Natural killer cell (primary cell): ENCODE results near the gene NFILZ. TPM values are rescaled to one million over a fixed set of nuclear protein-coding genes. Genes with fewer than 3 reads are reported as not detected.

Source experiments
- ATAC-seq, 3 donors: fragments of 150-1000 bp in 2 of 3; fragments of 200-7000 bp in 1 of 3; cut with Tn5 transposase; 1 replicate in 1 of 3; 2 replicates in 2 of 3; pipeline ENCODE4 v1.10.0; 2021; ENCODE audit warnings: mild to moderate bottlenecking in 2 of 3, moderate library complexity in 2 of 3
- DNase-seq, 2 donors: peaks; one replicate each; pipeline versions ENCODE4 v3.0.0 to v3.0.0-alpha.2; 2013 to 2021; ENCODE audit warnings: mixed read lengths in 1 of 2
- H3K27ac ChIP-seq: one replicate; pipeline ENCODE4 v1.5.1; 2013; ENCODE audit warnings: mild to moderate bottlenecking, low read length
- H3K27me3 ChIP-seq: one replicate; pipeline ENCODE4 v1.6.1; 2013; ENCODE audit warnings: low read length; ENCODE audit not compliant: control insufficient read depth, insufficient read depth
- H3K36me3 ChIP-seq: one replicate; pipeline ENCODE4 v1.6.1; 2013; ENCODE audit warnings: low read length; ENCODE audit not compliant: control insufficient read depth, insufficient read depth
- H3K4me1 ChIP-seq: one replicate; pipeline ENCODE4 v1.6.1; 2013; ENCODE audit warnings: low read length; ENCODE audit not compliant: control insufficient read depth, insufficient read depth
- H3K4me3 ChIP-seq: one replicate; pipeline ENCODE4 v1.5.1; 2013; ENCODE audit warnings: low read length
- H3K9me3 ChIP-seq: one replicate; pipeline ENCODE4 v1.6.1; 2013; ENCODE audit warnings: low read length; ENCODE audit not compliant: control insufficient read depth, insufficient read depth
- H3K27ac Mint-ChIP-seq, 2 donors: one replicate each; pipeline ENCODE4 v1.8.0; 2022; ENCODE audit warnings: mild to moderate bottlenecking in 2 of 2, mixed read lengths in 2 of 2, moderate library complexity in 1 of 2
- H3K27me3 Mint-ChIP-seq, 2 donors: one replicate each; pipeline ENCODE4 v1.8.0; 2022; ENCODE audit warnings: low read depth in 2 of 2, mixed read lengths in 2 of 2
- H3K36me3 Mint-ChIP-seq: one replicate; pipeline ENCODE4 v1.8.0; 2022; ENCODE audit warnings: mixed read lengths
- H3K4me1 Mint-ChIP-seq, 2 donors: one replicate each; pipeline ENCODE4 v1.8.0; 2022; ENCODE audit warnings: mixed read lengths in 2 of 2
- H3K4me3 Mint-ChIP-seq: one replicate; pipeline ENCODE4 v1.8.0; 2022; ENCODE audit warnings: mild to moderate bottlenecking, moderate library complexity, mixed read lengths
- H3K9me3 Mint-ChIP-seq, 2 donors: one replicate each; pipeline ENCODE4 v1.8.0; 2022; ENCODE audit warnings: mixed read lengths in 2 of 2
- CTCF ChIP-seq: fragments of 200-600 bp; IDR thresholded peaks from one replicate; pipeline ENCODE4 v1.8.0; 2022; ENCODE audit warnings: antibody characterized with exemption
- WGBS: methylation state at CpG from one replicate; pipeline ENCODE4 v1.1.7; 2013; ENCODE audit warnings: missing lambda C conversion rate; ENCODE audit not compliant: insufficient coverage; 5-methylcytosine and 5-hydroxymethylcytosine counted together
- intact Hi-C: fragments of 100-400 bp; cut with micrococcal nuclease; formaldehyde crosslinking; loops from one replicate; pipeline ENCODE4 v1.14.2; 2022
- total RNA-seq, 4 donors: library from RNA; stranded (reverse); fragments of 120-200 nt in 1 of 4; gene quantifications; one replicate each; pipeline versions ENCODE4 v1.2.3 to v1.2.4, GENCODE V29; 2013 to 2022

NFILZ gene
- total RNA-seq, 3 donors from 2014 or later (not counting 1 experiment from before 2014, with no cell fraction given), result not detected

DNA sequence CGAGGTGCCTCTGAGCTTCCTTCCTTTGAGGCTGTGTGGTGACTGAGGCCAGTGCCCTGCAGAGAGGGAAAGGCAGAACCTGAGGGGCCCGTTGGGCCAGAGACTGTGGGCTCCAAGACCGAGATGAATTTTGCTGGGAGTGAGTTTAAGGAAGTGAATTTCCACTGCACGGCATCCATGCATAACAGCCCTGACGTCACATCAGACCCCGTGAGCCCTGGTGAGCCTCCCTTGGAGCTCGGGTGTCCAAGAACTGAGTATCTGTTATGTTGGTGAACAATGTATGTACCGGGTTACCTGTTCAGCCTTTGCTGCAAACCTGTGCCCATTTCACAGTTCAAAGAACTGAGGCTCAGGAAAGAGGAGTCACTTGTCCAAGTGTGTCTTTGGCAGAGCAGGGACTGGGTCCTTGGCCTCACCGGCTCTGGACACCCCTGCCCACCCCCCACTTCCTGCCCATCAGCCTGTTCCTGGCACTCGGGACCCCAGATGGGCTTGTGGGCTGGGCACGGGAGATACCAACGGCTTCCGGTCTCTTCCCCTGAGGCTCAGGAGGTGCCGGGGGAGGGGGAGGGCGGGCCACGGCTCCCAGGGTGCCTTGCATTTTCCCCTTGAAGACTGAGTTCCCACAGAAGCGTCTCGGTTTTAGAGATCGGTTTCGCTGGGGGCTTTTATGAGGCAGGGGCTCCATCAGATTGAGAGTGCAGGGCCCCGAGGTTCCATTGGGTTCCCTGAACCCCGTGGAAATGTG lies 33.7 kb downstream of the NFILZ start:
- H3K4me1 Mint-ChIP-seq, result peaks cover 56 to 73% of the 10 kb centered on the region in 2 donors
- 12% methylated on average over 22 of the region's 22 CpGs for WGBS

DNA sequence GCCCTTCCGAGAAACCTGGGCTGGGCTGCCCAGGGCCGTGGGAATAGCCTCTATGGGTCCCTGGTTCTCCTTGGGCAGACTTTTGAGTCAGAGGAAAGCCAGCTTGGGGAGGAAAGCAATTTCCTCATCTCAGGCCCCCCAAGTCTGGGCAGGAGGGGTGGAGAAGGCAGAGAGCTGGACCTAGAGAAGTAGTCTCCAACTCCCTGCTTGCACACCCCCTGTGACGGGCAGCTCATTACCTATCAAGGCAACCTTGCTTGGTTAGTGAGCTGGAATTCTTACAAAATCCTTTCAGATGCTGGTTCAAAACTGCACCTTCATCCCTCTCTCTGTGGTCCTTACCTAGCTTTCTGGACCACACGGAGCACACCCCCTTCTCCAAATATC lies 34.2 kb downstream of the NFILZ start:
- H3K27ac ChIP-seq, result peak overlapping the region; percentile 41
- Mint-ChIP-seq H3K4me3 (peak overlapping the region; percentile 77), H3K9me3 (no peaks in the 10 kb centered on the region), H3K36me3 (no peaks in the 10 kb centered on the region), H3K4me1 (peaks cover 57 to 74% of the 10 kb centered on the region in 2 donors), H3K27ac (peak overlapping the region; percentile 81 to 86), H3K27me3 (no peaks in the 10 kb centered on the region)
- H3K4me1 ChIP-seq, result peaks cover 85% of the 10 kb centered on the region
- TF ChIP-seq CTCF, result no peak
- no peaks in the 10 kb centered on the region for H3K9me3 ChIP-seq
- H3K4me3 ChIP-seq, result peak overlapping the region; percentile 3
- no peaks in the 10 kb centered on the region for H3K27me3 ChIP-seq
- intact Hi-C loops, result no loop called here
- WGBS, result 61% methylated on average over 4 of the region's 4 CpGs
- no peaks in the 10 kb centered on the region for H3K36me3 ChIP-seq
- ATAC-seq (no peak), DNase-seq (no peak)

More for the DNA sequence above, 33.7 kb downstream of the NFILZ start:
- Mint-ChIP-seq H3K4me3 (peak overlapping the region; percentile 77), H3K36me3 (no peaks in the 10 kb centered on the region), H3K9me3 (no peaks in the 10 kb centered on the region), H3K27me3 (no peaks in the 10 kb centered on the region), H3K27ac (peak overlapping the region; percentile 81 to 86)
- Histone ChIP-seq H3K27ac (peak overlapping the region; percentile 41), H3K4me3 (peak overlapping the region; percentile 3), H3K4me1 (peaks cover 85% of the 10 kb centered on the region), H3K27me3 (no peaks in the 10 kb centered on the region), H3K9me3 (no peaks in the 10 kb centered on the region), H3K36me3 (no peaks in the 10 kb centered on the region)
- ATAC-seq (peak; percentile 42 to 62 (median 46)), DNase-seq (peak in 1 of 2 donors; percentile 57)
- intact Hi-C loops, result no loop called here
- no peak for TF ChIP-seq CTCF

GRCh38 chr19:8665468-8666213 lies 35.2 kb downstream of the NFILZ start:
- Mint-ChIP-seq H3K27ac (peak overlapping the region; percentile 81 to 86), H3K4me1 (peaks cover 60 to 84% of the 10 kb centered on the region in 2 donors), H3K27me3 (no peaks in the 10 kb centered on the region), H3K9me3 (no peaks in the 10 kb centered on the region), H3K36me3 (no peaks in the 10 kb centered on the region), H3K4me3 (peak overlapping the region; percentile 74)
- Histone ChIP-seq H3K27ac (peak overlapping the region; percentile 41), H3K27me3 (no peaks in the 10 kb centered on the region), H3K36me3 (no peaks in the 10 kb centered on the region), H3K4me3 (no peak overlapping the region), H3K9me3 (no peaks in the 10 kb centered on the region), H3K4me1 (peaks cover 88% of the 10 kb centered on the region)
- WGBS, result 38% methylated on average over 3 of the region's 3 CpGs
- ATAC-seq (peak in 2 of 3 donors; percentile 14 to 35), DNase-seq (peak in 1 of 2 donors; percentile 27)
- intact Hi-C loops, result no loop called here
- no peak for TF ChIP-seq CTCF
